HG03565 (cell line): ENCODE measurements around the gene ALK.

ENCODE experiments used
- ATAC-seq: cut with Tn5 transposase; IDR thresholded peaks from one replicate; pipeline ENCODE4 v1.9.1; 2021; ENCODE audit warnings: mild to moderate bottlenecking, moderate library complexity; ENCODE audit not compliant: unreplicated experiment

ALK gene

GRCh38 chr2:29509397-29509796 lies 412.0 kb downstream of the ALK start:
- no peak for ATAC-seq

GRCh38 chr2:29504746-29505145 lies 416.6 kb downstream of the ALK start:
- no peak for ATAC-seq

DNA sequence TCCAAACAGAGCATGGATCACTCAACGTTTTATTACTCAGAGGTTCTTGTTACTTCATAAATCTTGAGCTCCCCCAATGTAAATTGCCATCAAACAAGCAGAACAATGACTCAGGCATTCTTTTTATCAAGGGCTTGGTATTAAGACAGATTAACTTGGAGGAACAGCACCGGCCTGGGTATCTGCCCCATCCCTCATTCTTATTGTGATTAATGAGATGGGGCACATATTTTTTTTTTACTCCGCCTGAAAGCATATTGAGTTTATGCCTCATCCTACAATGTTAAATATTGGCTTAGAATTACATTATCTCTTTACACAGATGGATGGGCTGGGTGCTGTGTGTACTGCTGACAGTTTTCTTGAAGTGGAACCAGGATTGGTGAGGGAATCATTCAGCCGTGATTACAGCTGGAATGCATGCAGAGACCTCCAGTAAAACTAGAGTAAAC lies 418.9 kb downstream of the ALK start:
- ATAC-seq: no peak

GRCh38 chr2:29497375-29497774 lies 424.0 kb downstream of the ALK start:
- no peak for ATAC-seq

- ATAC-seq: no peak
These were observed 425.2 kb downstream of the ALK start for GRCh38 chr2:29496198-29496597.

DNA sequence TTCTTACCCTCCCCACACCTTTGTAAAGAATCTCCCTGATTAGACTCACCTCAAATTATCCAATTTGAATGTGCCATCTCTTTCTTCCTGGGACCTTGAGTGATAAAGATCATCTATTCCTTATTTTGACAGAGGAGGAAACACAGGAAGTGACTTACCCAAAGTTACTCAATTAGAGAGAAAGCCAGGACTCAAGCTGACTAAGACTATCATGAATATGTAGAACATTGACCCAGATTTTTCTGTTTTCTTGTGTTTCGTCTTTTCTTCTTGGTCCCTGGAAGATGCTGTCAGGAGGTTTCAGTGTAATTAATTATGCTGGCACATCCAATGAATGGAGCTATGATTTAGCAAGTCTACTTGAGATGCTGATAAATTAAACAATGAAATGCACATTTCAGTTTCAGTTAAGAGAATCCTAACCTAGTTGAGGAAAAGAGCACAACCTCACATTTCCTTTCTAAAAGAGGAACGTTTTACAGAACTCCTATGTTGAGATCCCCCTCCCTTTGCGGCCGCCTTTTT lies 425.8 kb downstream of the ALK start:
- ATAC-seq: no peak

DNA sequence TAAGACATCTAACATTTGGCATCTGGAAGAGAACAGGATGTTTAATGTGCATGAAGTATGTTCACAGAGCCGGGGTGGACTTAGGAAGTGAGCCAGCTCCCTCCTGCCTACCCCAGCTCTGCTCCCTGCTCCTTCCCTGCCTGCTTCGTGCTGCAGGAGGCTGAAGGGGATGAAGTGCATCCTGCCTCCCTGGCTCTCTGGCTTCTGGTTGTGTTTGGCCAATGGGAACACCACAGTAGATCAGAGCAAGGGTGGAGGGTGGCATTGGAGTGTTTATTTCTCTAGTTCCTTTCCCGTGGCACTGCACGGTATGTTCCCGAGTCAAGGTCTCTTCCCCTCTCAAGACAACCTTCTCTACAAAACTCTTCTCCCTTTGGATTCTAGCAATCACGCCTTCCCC lies 426.3 kb downstream of the ALK start:
- ATAC-seq: no peak

DNA sequence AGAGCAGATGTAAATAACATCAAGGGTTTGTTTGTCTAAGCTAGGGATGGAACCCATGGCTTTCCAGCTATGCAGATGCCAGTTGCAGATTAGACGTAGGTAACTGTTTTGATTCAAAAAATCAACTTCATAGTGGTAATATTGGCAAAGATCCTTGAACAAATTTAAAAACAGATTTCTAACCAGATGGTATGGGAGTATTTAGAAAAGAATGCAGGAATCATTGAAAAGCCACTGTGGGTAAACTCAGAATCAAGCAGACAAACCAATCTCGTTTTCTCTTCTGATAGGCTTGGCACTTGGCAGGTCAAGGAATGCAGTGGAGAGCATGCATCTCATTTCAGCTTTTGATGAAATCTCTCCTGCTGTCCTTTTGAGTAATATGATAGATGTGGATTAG lies 428.7 kb downstream of the ALK start:
- ATAC-seq: no peak

- ATAC-seq: no peak
These were observed 431.3 kb downstream of the ALK start for GRCh38 chr2:29490045-29490444.

GRCh38 chr2:29489568-29489967 lies 431.8 kb downstream of the ALK start:
- no peak for ATAC-seq

DNA sequence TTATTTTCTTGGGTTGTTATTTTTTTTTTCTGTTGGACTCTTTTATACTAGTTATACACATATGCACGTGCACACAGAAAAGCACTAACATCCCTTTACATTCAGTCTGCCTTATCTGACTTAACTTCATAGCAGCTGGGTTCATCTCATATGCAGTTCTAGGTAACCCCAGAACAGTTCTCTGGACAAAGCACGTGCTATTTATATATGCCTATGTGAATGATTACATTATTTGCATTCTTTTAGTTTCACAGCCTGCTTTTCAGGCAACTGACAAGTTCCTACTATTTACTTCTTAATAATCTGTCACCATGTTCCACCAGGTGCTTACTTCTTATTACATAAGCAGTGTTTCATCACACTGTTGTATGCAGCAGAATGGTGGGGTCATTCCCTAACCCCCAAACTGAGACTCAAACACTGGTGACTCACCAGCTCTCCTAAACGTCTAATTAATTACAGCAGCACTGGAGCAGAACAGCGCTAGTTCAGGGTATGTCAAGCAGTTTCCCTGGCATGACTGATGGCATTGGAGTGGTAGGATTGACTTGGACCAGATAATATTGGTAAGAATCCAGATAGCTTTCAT lies 433.3 kb downstream of the ALK start:
- ATAC-seq: no peak

- no peak for ATAC-seq
These were observed 435.8 kb downstream of the ALK start for GRCh38 chr2:29485631-29486030.

DNA sequence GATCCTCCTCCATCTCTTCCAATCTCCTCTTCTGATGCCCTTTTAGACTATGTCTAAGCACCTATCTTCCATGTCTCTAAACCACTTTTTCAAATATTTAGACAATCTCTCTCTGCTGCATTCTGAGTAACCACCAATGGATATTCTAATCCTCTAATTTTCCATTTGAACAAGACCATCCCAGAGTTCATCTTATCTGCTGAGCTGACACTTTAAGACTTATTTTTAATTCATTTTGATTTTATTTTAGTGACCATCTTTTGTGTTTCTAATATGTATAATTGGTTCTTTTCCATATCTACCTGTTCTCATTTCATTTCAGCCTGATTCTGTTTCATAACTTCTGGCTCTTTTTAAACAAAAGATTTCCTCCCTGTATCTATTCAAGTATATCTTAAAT lies 436.3 kb downstream of the ALK start:
- no peak for ATAC-seq

DNA sequence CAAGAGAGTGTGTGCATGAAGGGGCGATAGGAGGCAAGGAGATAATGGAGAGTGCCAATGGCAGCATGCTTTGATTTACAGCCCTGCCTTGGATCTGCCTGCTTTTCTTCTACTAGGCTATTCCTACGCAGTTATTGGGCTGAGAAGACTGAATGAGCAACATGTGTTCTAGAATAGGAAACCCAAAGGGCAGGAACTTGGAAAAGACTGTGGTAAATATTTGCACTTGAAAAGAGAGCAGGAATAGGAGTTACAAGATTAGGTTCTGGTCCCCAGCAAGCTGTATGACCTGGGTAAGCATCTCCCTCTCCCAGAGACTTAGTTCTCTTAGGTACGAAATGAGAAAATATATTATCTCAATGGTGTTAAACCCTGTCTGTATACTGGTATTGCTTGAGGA lies 438.5 kb downstream of the ALK start:
- no peak for ATAC-seq

- no peak for ATAC-seq
These were observed 439.0 kb downstream of the ALK start for GRCh38 chr2:29482348-29482747.

DNA sequence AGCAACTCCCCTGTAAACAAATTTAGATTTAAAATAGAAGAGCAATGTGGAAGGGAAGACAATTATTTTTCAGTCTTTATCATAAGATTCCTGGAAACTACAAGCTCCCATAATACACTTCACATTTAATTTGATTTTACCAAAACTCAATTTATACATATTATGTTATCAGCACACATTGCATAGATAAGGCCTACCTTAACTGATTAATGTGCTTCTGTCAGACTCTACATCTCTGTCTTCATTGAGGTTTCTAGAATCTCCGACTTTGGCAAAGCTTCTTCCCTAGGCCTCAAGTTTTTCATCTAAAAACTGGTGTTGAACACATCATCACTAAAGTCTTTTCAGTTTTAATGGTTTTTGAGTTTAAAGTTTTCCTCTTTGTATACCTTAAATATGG lies 440.1 kb downstream of the ALK start:
- no peak for ATAC-seq

GRCh38 chr2:29480426-29480825 lies 441.0 kb downstream of the ALK start:
- ATAC-seq: no peak

DNA sequence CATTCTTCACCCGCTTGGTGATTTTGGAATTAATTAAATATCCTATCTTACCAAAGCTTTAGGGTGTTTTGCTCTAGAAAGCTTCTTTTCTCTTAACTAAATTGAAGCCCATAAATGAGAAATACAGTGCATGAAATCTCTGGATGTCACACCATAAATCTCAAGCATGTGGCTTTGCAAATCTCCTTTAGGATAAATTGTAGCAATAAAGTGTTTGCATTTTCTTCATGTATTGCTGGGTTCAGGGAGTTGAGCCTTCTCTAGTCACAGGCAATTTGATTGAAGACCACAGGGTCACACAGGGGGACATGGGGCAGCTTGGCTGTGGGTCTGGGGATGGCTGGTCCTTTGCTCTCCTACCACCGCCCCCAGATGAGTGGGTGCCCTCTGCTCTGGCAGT lies 442.0 kb downstream of the ALK start:
- no peak for ATAC-seq

DNA sequence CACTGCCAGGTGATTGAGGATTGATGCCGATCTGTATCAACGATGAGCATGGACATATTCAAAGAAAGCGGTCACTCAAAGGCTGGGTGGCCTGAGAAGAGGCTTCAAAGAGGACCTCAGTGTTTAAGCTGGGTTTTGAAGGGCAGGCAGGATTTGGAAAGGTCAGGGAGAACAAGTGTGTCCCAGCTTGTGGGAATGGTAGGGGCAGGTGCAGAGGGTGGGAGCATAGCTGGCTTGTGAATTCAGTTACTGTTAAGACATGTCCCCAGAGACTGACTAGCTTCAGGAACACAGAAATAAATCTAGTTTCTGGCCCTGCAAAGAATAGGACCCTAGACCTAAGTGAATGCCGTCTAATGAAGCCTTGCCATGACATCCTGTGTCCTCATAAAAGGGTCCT lies 442.7 kb downstream of the ALK start:
- no peak for ATAC-seq

DNA sequence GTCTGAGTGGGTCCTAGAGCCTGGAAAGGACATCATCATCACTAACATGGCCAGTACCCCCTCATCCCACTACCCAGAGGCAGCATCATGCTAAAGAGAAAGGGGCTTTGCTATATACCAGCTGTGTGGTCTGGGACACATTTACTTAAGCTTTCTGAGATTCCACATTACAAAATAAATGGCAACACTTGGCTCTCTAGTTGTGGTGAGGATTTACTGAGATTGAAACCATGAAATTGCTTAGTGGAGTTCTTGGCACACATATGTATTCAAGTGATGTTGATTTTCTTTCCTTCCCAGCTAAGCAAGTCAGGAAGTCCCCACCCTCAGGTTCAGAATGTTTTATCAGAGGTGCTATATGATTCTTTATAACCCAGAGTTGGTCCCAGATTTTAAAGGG lies 444.2 kb downstream of the ALK start:
- ATAC-seq: no peak

DNA sequence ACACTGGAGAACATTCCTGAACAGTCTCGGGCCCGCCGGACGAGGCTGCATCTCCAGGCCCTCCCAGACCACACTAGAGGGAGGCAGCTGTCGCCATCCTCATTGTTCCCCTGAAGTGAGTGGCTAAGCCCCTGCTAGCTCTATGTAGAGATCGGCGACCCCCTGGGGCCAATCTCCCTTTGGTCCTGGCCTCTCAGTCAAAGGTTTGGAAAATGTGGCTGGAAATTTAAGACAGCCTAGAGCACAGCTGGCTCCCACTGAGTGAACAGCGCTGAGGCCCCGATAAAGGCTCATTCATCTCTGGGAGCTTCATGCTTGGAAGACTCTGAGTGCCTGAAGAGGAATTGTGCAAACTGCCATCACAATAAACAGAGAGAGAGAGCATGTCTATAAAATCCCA lies 445.9 kb downstream of the ALK start:
- ATAC-seq: no peak

GRCh38 chr2:29469961-29470360 lies 451.4 kb downstream of the ALK start:
- no peak for ATAC-seq

GRCh38 chr2:29469516-29469915 lies 451.9 kb downstream of the ALK start:
- ATAC-seq: no peak
